Coronary artery (tissue), 2 donors: ENCODE measurements around the gene TMTC1.

ENCODE experiments used
- DNase-seq: peaks from one replicate; pipeline ENCODE4 v3.0.0-alpha.2; 2017; ENCODE audit warnings: low spot score
- H3K27ac ChIP-seq, 2 donors: fragments of 200-600 bp; sonication (generic); one replicate each; pipeline ENCODE4 v1.5.1; 2016 to 2019
- H3K4me3 ChIP-seq: fragments of 200-600 bp; sonication (generic); 2 replicates; pipeline ENCODE4 v1.5.1; 2016; ENCODE audit warnings: mild to moderate bottlenecking, moderate library complexity
- TF ChIP-seq, protein P1 (sequence below): fragments of 200-600 bp; sonication (generic); IDR thresholded peaks from one replicate; pipeline ENCODE4 v1.5.1; 2019; ENCODE audit warnings: antibody characterized with exemption

The TMTC1 gene

DNA sequence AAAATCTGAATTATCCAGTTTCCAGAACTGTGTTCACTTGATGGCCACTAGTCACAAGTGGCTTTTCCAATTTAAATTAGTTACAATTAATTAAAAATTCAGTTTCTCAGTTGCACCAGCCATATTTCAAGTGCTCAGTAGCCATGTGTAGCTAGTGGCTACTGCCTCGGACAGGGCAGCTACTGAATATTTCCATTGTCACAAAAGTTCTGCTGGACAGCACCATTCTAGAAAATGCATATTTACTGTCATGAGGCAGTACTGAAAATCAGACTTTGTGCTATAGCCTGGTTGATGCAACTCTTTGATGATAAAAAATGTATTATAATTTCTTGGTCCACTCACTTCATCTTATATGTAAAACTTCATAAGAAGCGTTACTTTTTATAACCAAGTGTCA is 274.8 kb downstream of the TMTC1 start:
- Histone ChIP-seq H3K27ac (no peak overlapping the region), H3K4me3 (no peak overlapping the region)
- DNase-seq = no peak
- TF ChIP-seq, protein P1, sequence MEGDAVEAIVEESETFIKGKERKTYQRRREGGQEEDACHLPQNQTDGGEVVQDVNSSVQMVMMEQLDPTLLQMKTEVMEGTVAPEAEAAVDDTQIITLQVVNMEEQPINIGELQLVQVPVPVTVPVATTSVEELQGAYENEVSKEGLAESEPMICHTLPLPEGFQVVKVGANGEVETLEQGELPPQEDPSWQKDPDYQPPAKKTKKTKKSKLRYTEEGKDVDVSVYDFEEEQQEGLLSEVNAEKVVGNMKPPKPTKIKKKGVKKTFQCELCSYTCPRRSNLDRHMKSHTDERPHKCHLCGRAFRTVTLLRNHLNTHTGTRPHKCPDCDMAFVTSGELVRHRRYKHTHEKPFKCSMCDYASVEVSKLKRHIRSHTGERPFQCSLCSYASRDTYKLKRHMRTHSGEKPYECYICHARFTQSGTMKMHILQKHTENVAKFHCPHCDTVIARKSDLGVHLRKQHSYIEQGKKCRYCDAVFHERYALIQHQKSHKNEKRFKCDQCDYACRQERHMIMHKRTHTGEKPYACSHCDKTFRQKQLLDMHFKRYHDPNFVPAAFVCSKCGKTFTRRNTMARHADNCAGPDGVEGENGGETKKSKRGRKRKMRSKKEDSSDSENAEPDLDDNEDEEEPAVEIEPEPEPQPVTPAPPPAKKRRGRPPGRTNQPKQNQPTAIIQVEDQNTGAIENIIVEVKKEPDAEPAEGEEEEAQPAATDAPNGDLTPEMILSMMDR = no peak

DNA sequence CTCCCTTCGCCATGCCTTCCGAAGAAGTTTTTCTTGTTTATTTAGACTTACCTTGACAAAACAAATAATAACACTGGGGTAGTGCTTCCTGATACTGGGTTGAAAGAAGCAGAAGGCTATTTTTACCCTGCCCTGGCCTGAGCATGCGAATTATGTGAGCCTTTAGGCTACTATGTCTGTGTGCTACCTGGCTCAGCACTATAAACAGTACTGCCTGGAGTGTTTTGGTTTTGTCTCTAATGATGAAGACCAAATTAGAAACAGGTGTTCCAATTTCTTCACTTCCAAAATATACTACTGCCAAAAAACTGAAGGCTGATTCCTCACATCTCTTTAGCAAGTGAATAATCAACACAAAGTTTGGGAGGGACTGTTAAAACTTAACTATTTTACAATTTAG is 278.6 kb downstream of the TMTC1 start:
- TF ChIP-seq, protein P1 = no peak
- H3K4me3 ChIP-seq = no peak overlapping the region
- no peak for DNase-seq
- no peak overlapping the region for H3K27ac ChIP-seq

DNA sequence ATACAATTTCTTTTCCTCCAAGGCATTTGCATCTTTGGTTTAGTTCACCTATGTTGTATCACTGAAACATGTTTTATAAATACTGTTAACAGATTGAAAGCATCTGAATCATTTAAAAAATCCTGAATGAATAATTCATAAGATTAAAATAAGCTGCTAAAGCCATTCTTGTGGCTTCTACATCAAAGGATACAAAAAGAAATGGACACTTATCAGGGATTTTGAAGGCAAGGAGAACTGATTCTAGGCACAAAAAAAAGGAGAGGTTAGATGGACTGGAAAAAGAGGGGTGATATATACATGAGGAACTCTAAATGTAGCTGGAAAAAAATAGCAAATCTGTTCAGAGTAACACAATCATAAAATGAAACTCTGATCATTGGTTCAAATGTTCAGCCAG is 280.5 kb downstream of the TMTC1 start:
- no peak overlapping the region for H3K4me3 ChIP-seq
- TF ChIP-seq, protein P1 = no peak
- no peak for DNase-seq
- no peak overlapping the region for H3K27ac ChIP-seq

DNA sequence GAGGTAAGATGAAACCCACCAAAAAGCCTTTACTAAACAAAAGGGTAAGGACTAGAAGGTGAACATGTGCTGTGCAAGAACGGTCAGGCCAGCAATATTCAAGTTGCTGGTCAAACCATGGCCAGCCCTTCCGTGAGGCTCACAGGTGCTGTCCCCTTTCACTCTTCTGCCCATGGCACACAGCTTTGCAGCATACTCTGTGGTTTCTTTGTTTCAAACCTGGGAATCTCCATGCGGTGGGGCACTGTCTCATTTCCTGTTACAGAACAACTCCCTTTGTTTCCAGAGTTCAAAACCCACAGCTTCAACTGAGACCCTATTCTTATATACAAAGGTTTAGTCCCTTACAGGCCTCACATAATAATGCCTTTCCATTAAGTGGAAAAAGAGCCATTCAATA is 284.5 kb downstream of the TMTC1 start:
- DNase-seq = no peak
- no peak overlapping the region for H3K4me3 ChIP-seq
- TF ChIP-seq, protein P1 = no peak
- H3K27ac ChIP-seq = no peak overlapping the region

DNA sequence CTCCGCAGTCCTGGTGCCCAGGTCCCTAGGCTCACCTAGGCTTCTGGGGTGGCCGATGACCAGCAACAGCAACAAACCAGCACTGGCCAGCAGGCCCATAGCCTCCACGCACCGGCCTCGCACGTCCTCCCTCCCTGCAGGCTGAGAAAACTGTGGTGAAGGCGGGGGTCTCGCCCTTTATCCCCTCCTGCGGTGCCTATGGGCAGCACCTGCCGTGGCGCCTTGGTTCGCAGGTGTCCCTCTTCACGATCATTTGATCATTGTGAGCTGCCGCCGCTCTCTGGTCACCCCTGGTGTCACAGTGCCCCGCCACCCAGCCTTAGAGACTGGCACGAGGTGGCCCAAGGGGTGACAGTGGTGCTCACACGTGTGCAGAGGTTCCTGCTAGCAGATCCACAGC is 286.2 kb downstream of the TMTC1 start, which contains the start of gene OVCH1:
TSS of gene OVCH1 (minus strand) at position 99 of the 400 bp plus-strand sequence. CDS start at position 99, 0 bp downstream.
- Histone ChIP-seq H3K4me3 (no peak within 1 kb of the TSS), H3K27ac (no peak within 1 kb of the TSS)
- TF ChIP-seq, protein P1 = no peak
- no peak for DNase-seq

DNA sequence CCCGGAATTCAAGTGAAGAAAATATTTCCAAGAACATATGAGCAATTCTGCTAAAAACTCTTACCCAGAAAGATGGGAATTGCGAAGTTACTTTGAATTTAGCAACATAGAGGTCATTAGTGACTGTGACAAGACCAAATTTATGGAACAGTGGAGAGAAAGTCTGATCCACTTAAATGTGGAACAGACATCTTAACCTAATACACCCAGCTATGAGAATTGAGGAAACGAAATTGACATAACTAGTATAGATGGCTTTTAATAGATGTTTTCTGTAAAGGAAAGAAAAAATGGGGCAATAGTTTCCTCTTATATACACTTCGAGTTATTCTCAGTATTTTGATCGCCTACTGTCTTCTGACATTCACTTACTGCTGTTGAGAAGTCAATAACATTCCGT is 290.9 kb downstream of the TMTC1 start:
- TF ChIP-seq, protein P1 = no peak
- H3K27ac ChIP-seq = no peak overlapping the region
- DNase-seq = no peak

DNA sequence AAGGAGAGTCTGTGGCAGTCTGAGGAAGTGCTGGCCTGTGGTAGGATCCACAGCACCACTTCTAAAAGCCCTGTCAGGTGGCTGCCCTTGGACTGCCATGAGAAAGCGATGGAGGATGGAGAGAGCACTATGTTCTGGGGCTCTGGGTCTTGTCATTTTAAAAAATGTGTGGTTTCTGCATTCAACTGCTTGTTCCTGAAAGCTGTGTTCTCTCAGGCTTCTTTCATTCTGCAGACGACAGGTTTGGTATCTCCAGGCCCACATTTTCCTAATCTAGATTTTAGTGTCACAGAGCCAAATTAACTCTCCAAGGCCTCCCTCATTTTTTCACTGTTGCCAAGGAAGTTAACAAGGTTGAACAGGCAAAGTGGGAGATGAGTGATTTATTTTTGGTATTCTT is 296.8 kb downstream of the TMTC1 start:
- Histone ChIP-seq H3K27ac (no peak overlapping the region), H3K4me3 (no peak overlapping the region)
- TF ChIP-seq, protein P1 = no peak
- DNase-seq = no peak

More for the DNA sequence above, 290.9 kb downstream of the TMTC1 start:
- no peak overlapping the region for H3K4me3 ChIP-seq
